ENCODE results near the gene PRKG1.

The PRKG1 gene

GRCh38 chr10:52213321-52213752 lies 1139.0 kb downstream of the PRKG1 start:
- no peak for TF ChIP-seq EZH2phosphoT487 (IDR thresholded peaks at IDR 0.05; ENCODE audit: borderline replicate concordance)
- TF ChIP-seq, protein P1, sequence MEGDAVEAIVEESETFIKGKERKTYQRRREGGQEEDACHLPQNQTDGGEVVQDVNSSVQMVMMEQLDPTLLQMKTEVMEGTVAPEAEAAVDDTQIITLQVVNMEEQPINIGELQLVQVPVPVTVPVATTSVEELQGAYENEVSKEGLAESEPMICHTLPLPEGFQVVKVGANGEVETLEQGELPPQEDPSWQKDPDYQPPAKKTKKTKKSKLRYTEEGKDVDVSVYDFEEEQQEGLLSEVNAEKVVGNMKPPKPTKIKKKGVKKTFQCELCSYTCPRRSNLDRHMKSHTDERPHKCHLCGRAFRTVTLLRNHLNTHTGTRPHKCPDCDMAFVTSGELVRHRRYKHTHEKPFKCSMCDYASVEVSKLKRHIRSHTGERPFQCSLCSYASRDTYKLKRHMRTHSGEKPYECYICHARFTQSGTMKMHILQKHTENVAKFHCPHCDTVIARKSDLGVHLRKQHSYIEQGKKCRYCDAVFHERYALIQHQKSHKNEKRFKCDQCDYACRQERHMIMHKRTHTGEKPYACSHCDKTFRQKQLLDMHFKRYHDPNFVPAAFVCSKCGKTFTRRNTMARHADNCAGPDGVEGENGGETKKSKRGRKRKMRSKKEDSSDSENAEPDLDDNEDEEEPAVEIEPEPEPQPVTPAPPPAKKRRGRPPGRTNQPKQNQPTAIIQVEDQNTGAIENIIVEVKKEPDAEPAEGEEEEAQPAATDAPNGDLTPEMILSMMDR (conservative IDR thresholded peaks at IDR 0.05; ENCODE audit: low read length) = no peak
- H3K4me2 ChIP-seq (ENCODE audit: low read depth, low read length, poor library complexity, severe bottlenecking) = no peak overlapping the region

DNA sequence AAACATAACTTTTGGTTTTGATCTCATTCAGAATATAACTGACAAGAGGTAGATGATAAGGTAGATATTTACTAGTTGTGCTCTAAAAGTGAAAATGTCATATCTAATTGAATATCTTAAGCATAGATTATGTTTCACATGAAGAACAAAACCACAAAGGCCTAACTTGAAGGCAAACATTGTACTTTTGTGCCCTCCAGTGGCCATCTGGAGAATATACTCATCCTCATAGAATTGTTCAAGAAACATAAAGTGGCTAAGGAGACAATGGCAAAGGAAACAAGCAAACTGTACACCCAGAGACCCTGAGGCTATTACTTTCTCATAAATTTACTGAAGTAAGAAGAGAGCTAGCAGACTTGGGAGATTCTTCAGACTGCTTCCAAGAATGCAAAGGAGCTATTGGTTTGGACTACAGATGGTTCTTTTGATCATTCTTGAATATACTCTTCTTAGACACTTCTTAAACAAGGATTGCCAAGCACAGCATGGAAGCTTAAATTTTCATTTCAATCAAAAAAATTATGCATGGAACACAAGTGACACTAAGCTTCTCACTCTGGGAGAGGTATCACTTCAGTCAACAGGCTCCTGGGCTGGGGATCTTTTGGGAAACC lies 1141.6 kb downstream of the PRKG1 start:
- H3K36me3 ChIP-seq (ENCODE audit: insufficient read depth, low read length) = no peaks in the 10 kb centered on the region
- no peaks in the 10 kb centered on the region for H3K9me2 ChIP-seq (replicated peaks; ENCODE audit: low read depth, low read length)
- peak overlapping the region; percentile 61 for H2AFZ ChIP-seq (ENCODE audit: low read length)
- H3K4me2 ChIP-seq (ENCODE audit: low read depth, low read length, poor library complexity, severe bottlenecking) = peak overlapping the region; percentile 47
- TF ChIP-seq, protein P1 (conservative IDR thresholded peaks at IDR 0.05; ENCODE audit: low read length) = peak; percentile 79
- no peak for TF ChIP-seq EZH2phosphoT487 (IDR thresholded peaks at IDR 0.05; ENCODE audit: borderline replicate concordance)
- H3K79me2 ChIP-seq (ENCODE audit: insufficient read depth, low read length) = no peaks in the 10 kb centered on the region
- H3K4me3 ChIP-seq (ENCODE audit: low read length, poor library complexity, severe bottlenecking) = peak overlapping the region; percentile 45
- no peaks in the 10 kb centered on the region for H4K20me1 ChIP-seq (ENCODE audit: insufficient read depth, low read length, poor library complexity, severe bottlenecking)
- no peaks in the 10 kb centered on the region for H3F3A ChIP-seq (ENCODE audit: low read depth)
- no peaks in the 10 kb centered on the region for H3K9me3 ChIP-seq (ENCODE audit: insufficient read depth, low read depth, low read length)
- peak overlapping the region; percentile 39 for H3K9ac ChIP-seq (ENCODE audit: low read depth, low read length, poor library complexity, severe bottlenecking)
- no peaks in the 10 kb centered on the region for H3K27me3 ChIP-seq (ENCODE audit: insufficient read depth, low read length, poor library complexity, severe bottlenecking)
- H3K4me1 ChIP-seq (ENCODE audit: insufficient read depth, low read length, poor library complexity, severe bottlenecking) = peaks cover 17% of the 10 kb centered on the region

More at GRCh38 chr10:52213321-52213752, 1139.0 kb downstream of the PRKG1 start:
- Histone ChIP-seq H3K79me2 (ENCODE audit: insufficient read depth, low read length) (no peaks in the 10 kb centered on the region), H3K4me1 (ENCODE audit: insufficient read depth, low read length, poor library complexity, severe bottlenecking) (peaks cover 17% of the 10 kb centered on the region), H3F3A (ENCODE audit: low read depth) (no peaks in the 10 kb centered on the region), H3K36me3 (ENCODE audit: insufficient read depth, low read length) (no peaks in the 10 kb centered on the region), H3K9me3 (ENCODE audit: insufficient read depth, low read depth, low read length) (no peaks in the 10 kb centered on the region), H3K9me2 (replicated peaks; ENCODE audit: low read depth, low read length) (no peaks in the 10 kb centered on the region), H4K20me1 (ENCODE audit: insufficient read depth, low read length, poor library complexity, severe bottlenecking) (no peaks in the 10 kb centered on the region), H3K27me3 (ENCODE audit: insufficient read depth, low read length, poor library complexity, severe bottlenecking) (no peaks in the 10 kb centered on the region), H3K4me3 (ENCODE audit: low read length, poor library complexity, severe bottlenecking) (no peak overlapping the region), H2AFZ (ENCODE audit: low read length) (peak overlapping the region; percentile 51; the same call in 1 of the 2 replicates), H3K9ac (ENCODE audit: low read depth, low read length, poor library complexity, severe bottlenecking) (no peak overlapping the region)

- Histone ChIP-seq H3K9me3 (ENCODE audit: insufficient read depth, low read depth, low read length) (no peaks in the 10 kb centered on the region), H3K36me3 (ENCODE audit: insufficient read depth, low read length) (no peaks in the 10 kb centered on the region), H3K79me2 (ENCODE audit: insufficient read depth, low read length) (no peaks in the 10 kb centered on the region), H3K9ac (ENCODE audit: low read depth, low read length, poor library complexity, severe bottlenecking) (peak overlapping the region; percentile 39), H3K4me3 (ENCODE audit: low read length, poor library complexity, severe bottlenecking) (peak overlapping the region; percentile 45), H3K4me2 (ENCODE audit: low read depth, low read length, poor library complexity, severe bottlenecking) (peak overlapping the region; percentile 47), H3K4me1 (ENCODE audit: insufficient read depth, low read length, poor library complexity, severe bottlenecking) (peaks cover 17% of the 10 kb centered on the region), H3K9me2 (replicated peaks; ENCODE audit: low read depth, low read length) (no peaks in the 10 kb centered on the region), H3K27me3 (ENCODE audit: insufficient read depth, low read length, poor library complexity, severe bottlenecking) (no peaks in the 10 kb centered on the region), H4K20me1 (ENCODE audit: insufficient read depth, low read length, poor library complexity, severe bottlenecking) (no peaks in the 10 kb centered on the region), H2AFZ (ENCODE audit: low read length) (no peak overlapping the region), H3F3A (ENCODE audit: low read depth) (no peaks in the 10 kb centered on the region)
- TF ChIP-seq, protein P1 (conservative IDR thresholded peaks at IDR 0.05; ENCODE audit: low read length) = no peak
- TF ChIP-seq EZH2phosphoT487 (IDR thresholded peaks at IDR 0.05; ENCODE audit: borderline replicate concordance) = no peak
Measured at GRCh38 chr10:52216852-52217251, 1142.6 kb downstream of the PRKG1 start.

Data from Loucy (cell line).